Activated naive CD8-positive, alpha-beta T cell treated with anti-CD3 and anti-CD28 coated beads for 36 hours (primary cell): ENCODE measurements around the gene CARD11. TPM values are rescaled to one million over a fixed set of nuclear protein-coding genes. Genes with fewer than 3 reads are reported as not detected.

Experiments used
- DNase-seq: peaks from one replicate; pipeline ENCODE4 v3.0.0; 2021
- H3K27ac Mint-ChIP-seq: one replicate; pipeline ENCODE4 v1.8.0; 2022; ENCODE audit warnings: mild to moderate bottlenecking, moderate library complexity, mixed read lengths
- H3K27me3 Mint-ChIP-seq: one replicate; pipeline ENCODE4 v1.8.0; 2022; ENCODE audit warnings: mild to moderate bottlenecking, mixed read lengths
- H3K36me3 Mint-ChIP-seq: one replicate; pipeline ENCODE4 v1.8.0; 2021; ENCODE audit warnings: mild to moderate bottlenecking, mixed read lengths
- H3K4me1 Mint-ChIP-seq: one replicate; pipeline ENCODE4 v1.8.0; 2021; ENCODE audit warnings: mixed read lengths
- H3K4me3 Mint-ChIP-seq: one replicate; pipeline ENCODE4 v1.8.0; 2022; ENCODE audit warnings: mild to moderate bottlenecking, moderate library complexity, mixed read lengths
- H3K9me3 Mint-ChIP-seq: one replicate; pipeline ENCODE4 v1.8.0; 2022; ENCODE audit warnings: mixed read lengths
- total RNA-seq, 2 experiments: library from RNA; stranded (reverse); gene quantifications; one replicate each; pipeline ENCODE4 v1.2.3, GENCODE V29; 2021

Gene CARD11
- total RNA-seq, 2 experiments from 2014 or later: 108 to 111 TPM

DNA sequence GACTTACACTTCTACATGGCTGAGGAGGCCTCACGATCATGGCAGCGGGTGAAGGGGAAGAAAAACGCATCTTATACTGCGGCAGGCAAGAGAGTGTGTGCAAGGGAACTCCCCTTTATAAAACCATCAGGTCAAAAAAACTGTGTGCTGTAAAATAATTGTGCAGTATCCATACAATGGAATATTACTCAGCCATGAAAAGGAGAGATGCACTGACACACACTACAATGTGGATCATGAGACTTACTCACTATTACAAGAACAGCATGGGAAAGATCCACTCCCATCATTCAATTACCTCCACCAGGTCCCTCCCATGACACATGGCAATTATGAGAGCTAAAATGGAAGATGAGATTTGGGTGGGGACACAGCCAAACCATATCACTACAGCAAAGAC lies 27.2 kb upstream of the CARD11 start:
- no peak for DNase-seq
- Mint-ChIP-seq H3K9me3 (peaks cover 28% of the 10 kb centered on the region), H3K27me3 (no peaks in the 10 kb centered on the region), H3K36me3 (peaks cover 26% of the 10 kb centered on the region), H3K4me1 (peaks cover 54% of the 10 kb centered on the region), H3K4me3 (no peak overlapping the region), H3K27ac (no peak overlapping the region)

DNA sequence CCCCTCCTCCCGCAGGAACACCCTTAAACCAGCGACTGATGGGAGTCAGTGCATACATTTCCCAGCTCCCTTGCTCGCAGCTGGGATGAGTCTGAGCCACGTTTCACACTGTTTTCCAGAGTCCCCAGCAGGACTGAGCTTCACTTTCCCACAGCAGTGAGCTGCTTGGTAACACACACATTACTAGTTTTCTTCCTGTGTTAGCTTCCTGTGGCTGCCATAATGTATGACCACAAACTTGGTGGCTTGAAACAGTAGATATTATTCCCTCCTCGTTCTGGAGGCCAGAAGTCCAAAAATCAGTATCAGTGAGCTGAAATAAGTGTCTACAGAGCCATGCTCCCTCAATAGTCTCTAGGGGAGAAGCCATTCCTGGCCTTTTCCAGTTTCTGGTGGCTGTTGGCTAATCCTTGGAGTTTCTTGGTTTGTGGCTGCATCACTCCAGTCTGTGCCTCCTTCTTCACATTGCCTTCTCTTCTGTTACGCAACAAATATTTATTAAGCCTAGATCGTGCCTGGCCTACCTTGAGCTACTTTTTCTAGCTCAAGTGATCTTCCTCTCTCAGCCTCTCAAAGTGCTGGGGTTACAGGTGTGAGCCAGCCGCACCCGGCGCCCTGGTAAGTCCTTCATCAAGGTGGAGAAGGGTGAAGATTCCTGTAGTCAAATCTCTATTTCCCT lies 26.2 kb upstream of the CARD11 start:
- DNase-seq: no peak
- peak overlapping the region; percentile 40 for H3K27ac Mint-ChIP-seq
- peaks cover 25% of the 10 kb centered on the region for H3K9me3 Mint-ChIP-seq
- no peaks in the 10 kb centered on the region for H3K27me3 Mint-ChIP-seq
- peaks cover 64% of the 10 kb centered on the region for H3K4me1 Mint-ChIP-seq
- peaks cover 26% of the 10 kb centered on the region for H3K36me3 Mint-ChIP-seq
- no peak overlapping the region for H3K4me3 Mint-ChIP-seq

DNA sequence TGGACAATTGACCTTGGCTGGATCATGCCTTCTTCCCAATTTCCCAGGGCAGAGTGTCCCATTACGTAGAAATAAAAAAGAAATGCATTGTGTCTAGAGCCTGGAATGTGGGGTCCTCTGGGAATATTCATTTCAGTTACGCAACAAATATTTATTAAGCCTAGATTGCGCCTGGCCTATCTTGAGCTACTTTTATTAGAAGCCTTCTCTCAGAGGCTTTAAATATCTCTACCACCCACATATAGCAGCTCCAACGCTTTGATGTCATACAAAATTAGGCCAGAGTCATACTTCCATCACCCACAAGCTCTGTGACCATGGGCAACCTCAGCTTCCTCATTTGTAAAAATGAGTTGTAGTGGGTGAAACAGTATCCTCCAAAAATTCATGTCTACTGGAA lies 24.9 kb upstream of the CARD11 start:
- Mint-ChIP-seq H3K4me3 (no peak overlapping the region), H3K27ac (peak overlapping the region; percentile 87), H3K9me3 (peaks cover 25% of the 10 kb centered on the region), H3K4me1 (peaks cover 70% of the 10 kb centered on the region), H3K36me3 (peaks cover 26% of the 10 kb centered on the region), H3K27me3 (no peaks in the 10 kb centered on the region)
- no peak for DNase-seq

DNA sequence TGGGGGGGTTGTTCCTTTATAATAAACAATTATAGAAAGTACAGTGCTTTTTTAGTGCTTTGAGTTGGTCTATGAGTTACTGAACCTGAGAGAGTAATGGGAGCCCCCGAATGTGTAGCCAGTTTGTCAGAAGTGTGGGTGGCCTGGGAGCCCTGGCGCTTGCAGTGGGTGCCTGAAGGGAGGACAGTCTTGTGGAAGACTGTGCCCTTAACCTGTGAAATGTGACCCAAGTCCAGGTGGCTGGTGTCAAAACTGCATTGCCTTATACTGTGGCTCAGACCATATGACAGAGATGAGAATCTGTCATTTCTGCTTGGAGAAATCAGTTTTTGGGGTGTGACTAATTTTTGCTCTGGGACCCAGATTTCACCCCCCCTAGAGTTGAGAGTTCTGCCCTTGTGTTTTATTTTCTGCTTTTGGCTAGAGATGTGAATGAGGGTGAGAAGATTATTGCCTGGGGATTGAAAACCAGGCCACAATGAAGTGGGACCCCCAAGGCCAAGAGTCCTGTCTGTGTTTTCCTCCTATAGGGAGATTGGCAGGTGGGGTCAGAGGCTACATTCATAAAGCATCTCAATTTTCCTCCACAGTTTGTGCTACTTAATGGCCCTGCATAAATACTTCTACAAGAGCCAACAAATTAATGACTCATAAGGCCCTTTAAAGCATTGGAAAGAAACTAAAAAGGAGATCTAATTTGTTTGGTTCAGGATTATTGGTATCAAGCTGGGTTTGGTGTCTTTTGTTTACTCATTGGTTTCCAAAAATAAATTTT lies 24.1 kb upstream of the CARD11 start:
- Mint-ChIP-seq H3K9me3 (peaks cover 25% of the 10 kb centered on the region), H3K4me3 (no peak overlapping the region), H3K27me3 (no peaks in the 10 kb centered on the region), H3K36me3 (peaks cover 26% of the 10 kb centered on the region), H3K27ac (peak overlapping the region; percentile 87), H3K4me1 (peaks cover 78% of the 10 kb centered on the region)
- no peak for DNase-seq

DNA sequence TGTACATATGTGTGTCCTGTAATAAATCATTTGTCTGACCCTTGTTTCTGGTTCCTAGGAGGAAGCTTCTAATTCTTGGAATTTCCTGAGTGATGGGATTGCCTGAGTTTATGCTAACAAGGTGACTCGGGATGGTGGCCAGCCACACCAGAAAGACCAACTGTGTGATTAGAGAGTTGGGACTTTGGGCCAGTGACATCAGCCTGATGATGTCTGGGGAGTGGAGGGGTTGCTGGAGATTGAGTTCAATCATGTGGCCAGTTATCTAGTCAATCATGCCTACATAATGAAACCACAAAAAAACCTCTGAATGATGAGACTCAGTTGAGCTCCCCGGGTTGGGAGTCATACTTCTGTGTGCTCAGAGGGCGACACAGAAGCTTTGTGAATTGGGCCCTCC lies 23.5 kb upstream of the CARD11 start:
- peaks cover 81% of the 10 kb centered on the region for H3K4me1 Mint-ChIP-seq
- H3K27ac Mint-ChIP-seq: peak overlapping the region; percentile 87
- H3K27me3 Mint-ChIP-seq: no peaks in the 10 kb centered on the region
- DNase-seq: peak; percentile 19
- H3K4me3 Mint-ChIP-seq: no peak overlapping the region
- H3K36me3 Mint-ChIP-seq: peaks cover 26% of the 10 kb centered on the region
- H3K9me3 Mint-ChIP-seq: peaks cover 25% of the 10 kb centered on the region

- Mint-ChIP-seq H3K27ac (peak overlapping the region; percentile 87), H3K27me3 (no peaks in the 10 kb centered on the region), H3K9me3 (peaks cover 28% of the 10 kb centered on the region), H3K36me3 (peaks cover 27% of the 10 kb centered on the region), H3K4me3 (peak overlapping the region; percentile 9), H3K4me1 (peaks cover 87% of the 10 kb centered on the region)
- DNase-seq: no peak
Measured at GRCh38 chr7:3066506-3066905, 22.8 kb upstream of the CARD11 start.

- peak overlapping the region; percentile 62 for H3K4me3 Mint-ChIP-seq
- H3K36me3 Mint-ChIP-seq: peaks cover 22% of the 10 kb centered on the region
- peak overlapping the region; percentile 87 for H3K27ac Mint-ChIP-seq
- H3K27me3 Mint-ChIP-seq: no peaks in the 10 kb centered on the region
- peaks cover 91% of the 10 kb centered on the region for H3K4me1 Mint-ChIP-seq
- H3K9me3 Mint-ChIP-seq: peaks cover 23% of the 10 kb centered on the region
- DNase-seq: peak; percentile 80
Measured at GRCh38 chr7:3065724-3066143, 22.1 kb upstream of the CARD11 start.

- Mint-ChIP-seq H3K4me1 (peaks cover 86% of the 10 kb centered on the region), H3K27ac (peak overlapping the region; percentile 95), H3K27me3 (no peaks in the 10 kb centered on the region), H3K36me3 (peaks cover 9% of the 10 kb centered on the region), H3K9me3 (peaks cover 14% of the 10 kb centered on the region), H3K4me3 (no peak overlapping the region)
- DNase-seq: peak; percentile 22
Measured at GRCh38 chr7:3064067-3064466, 20.4 kb upstream of the CARD11 start.

- Mint-ChIP-seq H3K4me3 (peak overlapping the region; percentile 61), H3K4me1 (peaks cover 77% of the 10 kb centered on the region), H3K36me3 (peaks cover 8% of the 10 kb centered on the region), H3K27me3 (no peaks in the 10 kb centered on the region), H3K9me3 (peaks cover 11% of the 10 kb centered on the region), H3K27ac (peak overlapping the region; percentile 95)
- DNase-seq: peak; percentile 86
Measured at GRCh38 chr7:3063016-3063753, 19.5 kb upstream of the CARD11 start.

DNA sequence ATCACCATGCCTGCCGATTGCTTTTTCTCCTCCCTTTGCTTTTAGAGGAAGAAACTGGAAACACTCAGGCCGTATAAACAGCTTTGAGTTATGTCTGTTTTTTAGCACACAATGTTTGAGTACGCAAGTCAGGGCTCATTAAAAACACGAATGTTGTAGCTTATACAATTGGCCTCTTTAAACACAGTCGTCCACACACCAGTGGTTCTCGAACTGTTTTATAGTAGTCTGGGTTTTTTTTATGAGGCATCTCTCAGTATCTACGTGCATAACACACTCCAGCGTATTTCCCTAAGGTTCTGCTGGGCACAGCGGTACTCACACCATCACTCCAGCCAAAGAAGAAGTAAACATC lies 13.4 kb upstream of the CARD11 start:
- peaks cover 4% of the 10 kb centered on the region for H3K36me3 Mint-ChIP-seq
- peaks cover 18% of the 10 kb centered on the region for H3K9me3 Mint-ChIP-seq
- H3K27ac Mint-ChIP-seq: no peak overlapping the region
- DNase-seq: no peak
- peaks cover 18% of the 10 kb centered on the region for H3K4me1 Mint-ChIP-seq
- H3K4me3 Mint-ChIP-seq: no peak overlapping the region
- no peaks in the 10 kb centered on the region for H3K27me3 Mint-ChIP-seq

- no peak for DNase-seq
- no peaks in the 10 kb centered on the region for H3K27me3 Mint-ChIP-seq
- peaks cover 13% of the 10 kb centered on the region for H3K4me1 Mint-ChIP-seq
- H3K36me3 Mint-ChIP-seq: peaks cover 2% of the 10 kb centered on the region
- H3K27ac Mint-ChIP-seq: no peak overlapping the region
- peaks cover 14% of the 10 kb centered on the region for H3K9me3 Mint-ChIP-seq
- H3K4me3 Mint-ChIP-seq: no peak overlapping the region
Measured at GRCh38 chr7:3056234-3057065, 12.8 kb upstream of the CARD11 start.

GRCh38 chr7:3055626-3056025 lies 12.0 kb upstream of the CARD11 start:
- Mint-ChIP-seq H3K36me3 (peaks cover 3% of the 10 kb centered on the region), H3K4me3 (no peak overlapping the region), H3K9me3 (peaks cover 15% of the 10 kb centered on the region), H3K27ac (no peak overlapping the region), H3K4me1 (peaks cover 6% of the 10 kb centered on the region), H3K27me3 (no peaks in the 10 kb centered on the region)
- DNase-seq: no peak

DNA sequence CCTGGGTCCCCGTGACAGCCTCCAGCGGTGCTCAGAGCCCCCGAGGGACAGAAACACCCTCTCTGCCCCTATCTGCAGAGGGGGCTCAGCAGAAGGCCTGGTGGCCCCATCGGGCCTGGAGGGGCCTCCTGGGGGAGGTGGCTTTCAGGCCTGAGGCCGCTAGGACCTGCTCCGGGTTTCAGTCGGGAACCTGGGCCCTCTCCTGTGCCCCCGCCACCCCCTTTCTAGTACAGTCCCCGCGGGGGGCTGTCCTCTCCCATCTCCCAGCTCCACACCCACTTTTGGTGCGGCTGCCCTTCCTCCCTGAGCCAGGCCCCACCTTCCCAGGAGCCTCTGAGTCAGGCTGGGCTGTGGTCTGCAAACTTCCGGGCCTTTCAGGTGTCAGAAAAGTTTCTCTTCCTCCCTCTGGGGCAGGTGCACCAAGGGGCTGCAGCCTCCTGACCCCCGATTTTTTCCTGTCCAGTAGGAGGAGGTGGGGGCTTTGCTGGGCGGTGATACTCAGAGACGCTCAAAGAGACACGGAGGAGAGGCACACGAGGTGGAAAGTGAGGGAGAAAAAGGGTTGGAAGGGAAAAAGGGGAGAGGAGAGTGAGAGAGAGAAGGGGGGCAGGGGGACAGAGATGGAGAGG lies 692 bp downstream of the CARD11 start:
- Mint-ChIP-seq H3K27me3 (no peaks in the 10 kb centered on the region), H3K4me3 (peak overlapping the region; percentile 95), H3K9me3 (peaks cover 5% of the 10 kb centered on the region), H3K27ac (peak overlapping the region; percentile 99), H3K36me3 (peaks cover 41% of the 10 kb centered on the region), H3K4me1 (peaks cover 48% of the 10 kb centered on the region)
- DNase-seq: peak; percentile 85

- peaks cover 5% of the 10 kb centered on the region for H3K9me3 Mint-ChIP-seq
- peaks cover 49% of the 10 kb centered on the region for H3K36me3 Mint-ChIP-seq
- H3K4me3 Mint-ChIP-seq: peak overlapping the region; percentile 95
- no peaks in the 10 kb centered on the region for H3K27me3 Mint-ChIP-seq
- peaks cover 52% of the 10 kb centered on the region for H3K4me1 Mint-ChIP-seq
- H3K27ac Mint-ChIP-seq: peak overlapping the region; percentile 99
- DNase-seq: no peak
Measured at GRCh38 chr7:3041986-3042675, 1.5 kb downstream of the CARD11 start.
